Inflammatory macrophage (primary cell): ENCODE data around the gene TENT5C.
"Not testable (repeated sequence)": the region's sequence is repeated elsewhere in the genome, so short reads cannot be mapped to it uniquely, and the experiment has no call there.

Source experiments
- DNase-seq, 2 donors: peaks; one replicate each; pipeline ENCODE4 v3.0.0-alpha.2; 2020 to 2022
- total RNA-seq, 18 experiments: gene quantifications; one replicate each; lab custom pipeline; 2026; ENCODE audit warnings: mixed read lengths in 6 of 18, inconsistent platforms in 2 of 18; lab: John Stamatoyannopoulos, UW

TENT5C gene
- 0.06 to 4.0 (median 0.26) reads per million in 18 experiments for total RNA-seq

DNA sequence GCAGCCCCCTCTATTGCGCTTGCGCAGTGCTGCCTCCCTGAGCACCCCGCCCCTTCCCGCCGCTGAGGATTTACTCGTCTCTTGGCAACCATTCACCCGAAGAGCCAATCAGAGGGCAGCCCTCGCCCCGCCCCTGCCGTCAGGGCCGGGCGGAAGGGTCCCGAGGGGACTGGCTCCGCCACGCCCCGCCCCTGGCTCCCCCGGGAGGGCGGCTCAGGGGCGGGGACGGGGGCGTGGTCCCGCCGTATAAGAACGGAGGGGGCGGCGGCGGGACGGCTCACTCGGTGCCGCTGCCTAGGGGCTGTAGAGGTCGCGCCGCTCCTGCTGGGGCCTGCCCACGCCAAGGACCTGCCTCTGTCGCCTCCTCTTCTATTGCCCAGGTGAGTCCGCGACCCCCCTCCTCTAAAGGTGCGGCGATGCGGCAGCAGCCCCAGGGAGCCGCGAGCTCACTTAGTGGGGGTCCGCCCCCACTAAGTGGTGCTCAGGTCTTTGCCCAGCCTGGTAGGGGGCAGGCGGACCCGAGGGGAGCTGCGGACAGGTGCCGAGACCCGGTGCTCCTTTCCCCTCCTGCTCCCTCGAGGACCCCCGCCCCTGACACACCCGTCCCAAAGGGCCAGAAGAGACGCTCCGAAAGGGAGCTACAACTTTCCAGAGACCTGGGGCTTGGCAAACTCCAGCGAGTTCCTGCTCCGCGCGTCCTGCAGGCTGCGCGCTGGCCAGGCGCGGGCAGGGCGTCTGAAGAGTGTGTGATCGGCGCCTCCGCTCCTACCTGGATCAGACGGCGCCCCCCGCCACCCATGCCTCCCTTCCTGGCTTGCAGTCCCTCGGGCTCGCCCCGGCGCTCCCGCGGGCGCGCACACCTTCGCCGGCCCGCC lies at the start of gene TENT5C:
Gene TENT5C, plus strand, starts transcription at position 275 of the 875 bp plus-strand sequence. CDS start 16,821 bp downstream, outside the sequence.
- DNase-seq = peak; percentile 96 to 98

DNA sequence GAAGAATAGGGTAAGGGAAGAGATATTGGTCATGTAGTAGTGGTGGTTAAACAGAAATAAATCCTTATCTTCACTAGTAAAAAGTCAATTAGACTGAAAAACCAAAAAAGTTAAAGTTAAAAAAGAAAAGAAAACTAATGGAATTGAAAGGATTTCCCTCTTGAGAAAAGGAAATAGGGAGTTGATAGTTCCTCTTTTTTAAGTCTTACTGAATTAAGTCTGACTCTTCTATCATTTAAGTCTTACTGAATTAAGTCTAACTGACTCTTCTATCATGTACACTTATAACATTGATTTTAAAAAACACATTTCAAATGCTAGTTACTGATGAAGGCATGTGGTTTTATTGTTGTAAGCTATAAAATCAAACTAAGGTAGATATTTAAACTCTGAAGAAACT lies 49.5 kb upstream of the TENT5C start:
- no peak for DNase-seq

DNA sequence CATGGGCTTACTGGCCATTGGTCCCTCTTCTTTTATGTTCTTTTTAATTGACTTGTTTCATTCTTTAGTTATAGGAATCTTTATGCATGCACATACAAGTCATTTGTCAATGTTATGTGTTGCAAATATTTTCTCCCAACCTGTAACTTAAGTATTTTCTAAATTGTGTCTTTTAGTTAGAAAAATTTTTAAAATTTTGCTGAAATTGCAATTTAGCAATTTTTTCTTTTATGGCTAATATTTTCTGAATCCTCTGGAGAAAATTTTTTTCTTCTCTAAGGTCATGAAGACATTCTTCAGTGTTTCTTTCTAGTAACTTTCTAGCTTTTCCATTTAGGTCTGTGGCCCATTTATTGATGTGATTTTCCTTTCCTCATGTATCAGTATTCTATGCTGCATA lies 48.9 kb upstream of the TENT5C start:
- no peak for DNase-seq

DNA sequence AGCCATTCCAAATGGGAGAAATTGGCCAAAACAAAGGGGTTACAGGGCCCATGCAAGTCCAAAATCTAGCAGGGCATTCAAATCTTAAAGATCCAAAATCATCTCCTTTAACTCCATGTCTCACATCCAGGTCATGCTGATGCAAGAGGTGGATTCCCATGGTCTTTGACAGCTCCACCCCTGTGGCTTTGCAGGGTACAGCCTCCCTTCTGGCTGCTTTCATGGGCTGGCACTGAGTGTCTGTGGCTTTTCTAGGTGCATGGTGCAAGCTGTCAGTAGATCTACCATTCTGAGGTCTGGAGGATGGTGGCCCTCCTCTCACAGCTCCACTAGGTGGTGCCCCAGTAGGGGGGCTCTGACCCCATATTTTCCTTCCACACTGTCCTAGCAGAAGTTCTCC lies 47.4 kb upstream of the TENT5C start:
- DNase-seq = not testable (repeated sequence)

DNA sequence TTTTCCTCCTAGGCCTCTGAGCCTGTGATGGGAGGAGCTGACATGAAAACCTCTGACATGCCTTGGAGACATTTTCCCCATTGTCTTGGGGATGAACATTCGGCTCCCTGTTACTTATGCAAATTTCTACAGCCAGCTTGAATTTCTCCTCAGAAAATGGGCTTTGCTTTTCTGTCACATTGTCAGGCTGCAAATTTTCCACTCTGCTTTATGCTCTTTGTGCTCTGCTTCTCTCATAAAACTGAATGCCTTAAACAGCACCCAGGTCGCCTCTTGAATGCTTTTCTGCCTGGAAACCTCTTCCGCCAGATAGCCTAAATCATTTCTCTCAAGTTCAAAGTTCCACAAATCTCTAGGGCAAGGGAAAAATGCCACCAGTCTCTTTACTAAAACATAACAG lies 46.7 kb upstream of the TENT5C start:
- no peak for DNase-seq

DNA sequence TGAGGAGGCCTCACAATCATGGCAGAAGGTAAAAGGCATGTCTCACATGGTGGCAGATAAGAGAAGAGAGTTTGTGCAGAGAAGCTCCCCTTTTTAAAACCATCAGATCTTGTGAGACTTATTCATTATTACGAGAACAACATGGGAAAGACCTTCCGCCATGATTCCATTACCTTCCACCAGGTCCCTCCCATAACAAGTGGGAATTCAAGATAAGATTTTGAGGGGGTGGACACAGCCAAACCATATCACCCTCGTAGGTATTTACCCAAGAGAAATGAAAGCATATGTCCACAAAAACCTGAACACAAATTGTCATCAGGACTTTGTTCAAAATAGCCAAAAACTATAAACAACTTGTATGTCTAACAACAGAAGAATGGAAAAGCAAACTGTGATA lies 45.9 kb upstream of the TENT5C start:
- DNase-seq = no peak

DNA sequence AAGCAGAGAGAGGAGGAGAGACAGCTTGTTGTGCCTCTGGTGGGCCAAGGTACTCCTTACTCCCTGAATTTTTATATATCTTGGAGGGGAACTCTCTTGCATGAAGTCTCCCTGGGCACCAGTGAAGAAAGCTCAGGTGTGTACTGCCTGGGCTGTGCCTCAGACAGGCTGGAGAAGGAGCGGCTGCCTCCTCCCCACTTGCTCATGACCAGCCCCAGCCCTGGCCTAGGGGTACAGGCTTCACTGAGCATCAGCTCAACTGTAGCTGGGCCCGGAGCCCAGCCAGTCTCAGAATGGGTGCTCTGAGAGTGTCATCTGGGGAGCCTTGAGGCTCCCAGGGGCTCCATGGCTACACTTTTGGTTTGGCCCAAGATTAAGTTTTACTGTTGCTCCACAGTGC lies 44.8 kb upstream of the TENT5C start:
- DNase-seq = no peak

DNA sequence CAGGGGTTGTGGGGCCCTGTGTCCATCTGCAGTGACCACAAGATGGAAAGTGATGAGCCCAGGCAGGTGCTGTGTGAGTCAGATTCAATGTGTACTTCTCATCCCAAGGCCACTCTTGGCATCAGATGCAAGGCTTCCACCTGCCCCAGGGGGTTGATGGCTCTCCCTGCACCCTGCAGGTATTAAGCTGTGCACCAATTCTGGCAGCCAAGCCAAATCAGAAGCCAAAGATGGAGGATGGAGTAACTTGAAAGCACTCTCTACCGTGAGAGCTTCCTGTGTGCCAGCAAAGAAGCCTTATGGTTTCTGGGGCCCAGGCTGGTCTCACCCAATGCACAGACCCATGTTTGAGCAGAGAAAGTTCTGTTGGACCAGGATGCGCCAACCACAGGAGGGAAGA lies 44.3 kb upstream of the TENT5C start:
- DNase-seq = no peak

DNA sequence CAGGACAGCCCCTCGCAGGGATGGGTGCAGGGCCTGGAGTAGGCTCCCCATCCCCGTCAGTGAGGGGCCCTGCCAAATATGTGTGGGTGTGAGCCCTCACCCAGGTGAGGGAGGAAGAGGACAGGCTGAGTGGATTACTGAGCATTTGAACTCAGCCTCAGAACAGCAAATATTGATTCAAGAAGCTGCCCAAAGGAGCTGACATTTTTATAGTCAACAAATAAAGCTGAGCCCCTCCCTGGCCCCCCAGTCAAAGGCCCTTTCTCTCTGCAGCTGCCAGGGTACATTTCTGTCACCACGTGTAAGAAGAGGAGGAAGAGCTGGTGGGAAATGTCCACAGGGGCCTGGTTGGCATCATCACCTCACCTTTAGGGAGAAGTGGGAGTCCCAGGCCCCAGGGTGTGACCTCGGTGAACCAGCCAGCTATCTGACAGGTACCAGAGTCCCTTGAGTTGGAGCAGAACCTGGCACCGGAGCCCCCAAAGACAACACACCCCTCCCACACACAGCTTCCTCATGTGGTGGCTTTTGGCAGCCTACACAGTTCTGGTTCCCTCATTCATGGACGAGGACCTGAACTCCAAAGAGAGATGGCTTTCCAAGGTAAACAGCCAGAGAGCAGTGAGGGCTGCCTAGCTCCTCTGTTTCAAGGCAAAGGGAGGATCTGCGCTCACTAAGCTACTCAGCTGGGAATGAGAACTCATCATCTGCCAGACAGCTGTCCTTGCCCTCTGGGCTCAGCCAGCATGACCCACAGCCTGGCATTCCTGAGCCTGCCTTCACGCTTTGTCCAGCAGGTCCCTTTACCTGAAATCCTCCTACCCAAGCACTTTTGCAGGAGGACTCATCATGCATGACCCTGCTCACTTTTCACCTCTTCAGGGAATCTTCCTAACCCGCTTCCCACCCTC lies 43.0 kb upstream of the TENT5C start:
- DNase-seq = peak in 1 of 2 donors; percentile 33

DNA sequence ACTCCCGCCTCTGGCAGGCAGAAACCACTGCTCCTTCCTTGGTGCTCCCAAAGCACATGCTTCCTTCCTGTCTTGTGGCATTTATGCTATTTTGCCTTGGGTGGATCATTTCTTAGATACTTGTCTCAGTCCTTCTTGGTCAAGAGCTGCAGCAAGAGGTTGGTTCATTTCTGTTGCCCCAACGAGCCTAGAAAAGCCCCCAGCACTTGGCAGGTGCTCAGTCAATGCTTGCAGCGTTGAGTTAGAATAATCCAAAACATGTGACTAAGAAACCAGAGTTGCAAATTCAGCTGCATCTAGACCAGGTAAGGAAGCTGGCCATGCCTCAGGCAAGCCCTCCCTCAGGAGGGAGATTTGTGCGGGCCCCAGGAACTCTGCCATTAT lies 42.4 kb upstream of the TENT5C start:
- DNase-seq = no peak

DNA sequence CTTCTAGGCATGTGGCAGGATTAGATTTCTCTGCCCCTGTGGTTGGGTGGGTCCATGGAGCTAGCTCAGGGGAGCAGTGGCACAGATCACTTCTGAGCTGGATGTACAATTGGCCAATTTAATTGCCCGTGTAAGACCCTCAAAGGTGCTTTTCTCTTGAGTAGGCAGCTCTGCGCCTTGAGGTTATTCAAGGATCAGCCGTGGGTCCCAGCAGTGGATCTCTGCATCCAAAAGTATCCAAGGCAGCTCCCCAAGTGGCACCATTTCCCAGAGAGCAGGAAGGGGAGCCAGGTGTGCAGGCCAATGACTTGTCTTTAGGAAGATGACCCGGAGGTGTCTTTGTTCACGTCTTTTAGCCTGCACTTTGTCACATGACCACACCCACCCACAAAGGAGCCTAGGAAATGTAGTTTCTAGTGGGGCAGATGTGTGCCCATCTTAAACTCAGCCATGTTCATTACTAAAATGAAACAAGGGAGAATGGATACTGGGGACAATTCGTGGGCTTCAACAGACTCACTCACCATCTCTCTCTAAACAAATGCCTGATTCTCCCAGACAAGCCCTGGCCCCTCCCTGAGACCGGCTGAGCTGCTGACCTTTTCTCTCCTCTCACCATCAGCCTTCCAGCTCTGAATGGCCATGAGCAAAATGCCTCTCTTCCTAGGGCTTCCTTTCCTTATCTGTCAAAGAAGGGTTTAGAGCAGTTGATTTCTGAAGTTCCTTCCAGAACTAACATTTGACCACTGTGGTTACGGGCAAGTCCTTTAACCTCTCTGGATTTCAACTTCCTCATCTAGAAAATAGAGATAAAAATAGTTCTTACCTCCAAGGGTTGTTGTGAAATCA lies 41.4 kb upstream of the TENT5C start:
- peak; percentile 2 to 3 for DNase-seq

DNA sequence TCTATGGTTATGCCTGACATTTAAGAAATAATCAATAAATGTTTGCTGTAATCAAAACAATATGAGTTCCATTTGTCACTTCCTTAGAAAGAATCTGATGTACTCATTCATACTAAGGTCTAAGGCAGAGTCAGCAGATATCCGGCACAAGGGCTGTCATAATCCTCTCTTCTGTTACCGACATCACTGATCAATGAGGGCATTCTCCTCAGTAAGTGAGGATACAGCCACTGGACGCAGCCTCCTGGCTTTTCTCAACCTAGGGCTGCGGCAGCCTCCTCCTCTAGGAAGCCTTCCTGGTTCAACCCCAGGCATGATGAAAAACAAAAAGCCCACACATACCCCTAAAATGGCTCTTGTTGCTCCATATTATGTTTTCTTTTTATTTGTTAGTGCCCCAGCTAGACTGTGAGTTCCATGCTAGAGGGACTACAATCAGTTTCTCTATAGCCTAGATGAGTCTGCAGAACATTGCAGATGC lies 40.7 kb upstream of the TENT5C start:
- no peak for DNase-seq

DNA sequence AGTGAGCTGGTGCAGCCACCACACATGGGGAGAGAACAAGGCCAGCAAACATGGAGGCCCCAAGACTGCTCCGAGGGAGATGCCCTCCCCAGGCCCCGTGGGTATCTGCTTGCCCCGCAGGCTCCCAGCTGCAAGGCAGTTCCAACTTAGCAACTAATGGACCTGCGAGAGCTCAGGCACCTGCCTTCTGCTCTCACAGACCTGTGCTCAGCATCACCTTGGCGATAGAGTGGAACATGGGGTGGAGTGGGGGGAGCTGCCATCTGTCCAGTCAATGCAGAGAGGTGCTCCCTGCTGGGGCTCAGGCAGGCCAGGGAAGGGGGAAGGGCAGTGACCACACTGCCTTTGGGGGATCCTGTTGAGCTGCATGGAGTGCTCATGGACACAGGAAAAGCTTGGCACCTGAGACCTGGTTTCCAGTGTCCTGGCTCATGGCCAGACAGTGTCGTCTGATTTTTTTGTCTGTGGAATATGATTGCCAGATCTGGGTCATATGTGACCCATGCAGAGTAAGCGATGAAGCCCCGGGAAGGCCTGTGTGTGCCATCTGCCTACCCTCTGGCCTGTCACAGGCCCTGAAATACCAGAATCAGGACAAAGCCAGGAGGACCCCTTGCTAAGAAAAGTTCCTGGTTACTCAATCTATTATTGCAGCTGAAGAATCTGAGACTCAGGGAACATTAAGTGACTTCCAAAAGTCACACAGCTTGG lies 39.9 kb upstream of the TENT5C start:
- no peak for DNase-seq

DNA sequence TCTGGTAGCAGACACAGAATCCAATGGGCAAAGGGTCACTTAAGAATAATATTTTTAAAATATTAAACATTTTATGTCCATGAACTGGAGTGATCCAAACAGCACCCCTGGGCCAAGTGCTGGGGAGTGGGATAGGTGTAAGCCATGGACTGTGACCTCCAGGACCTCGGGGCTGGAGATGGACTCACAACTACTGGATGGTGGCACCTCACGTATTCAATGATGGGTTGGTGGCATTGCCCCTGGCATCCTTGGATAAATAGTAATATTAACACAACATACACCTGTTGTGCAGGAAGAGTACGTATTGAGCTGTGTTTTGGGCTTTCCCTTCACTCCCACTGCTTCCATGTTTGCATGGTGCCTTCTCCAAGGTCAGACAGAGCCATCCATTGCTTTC lies 39.3 kb upstream of the TENT5C start:
- DNase-seq = no peak

DNA sequence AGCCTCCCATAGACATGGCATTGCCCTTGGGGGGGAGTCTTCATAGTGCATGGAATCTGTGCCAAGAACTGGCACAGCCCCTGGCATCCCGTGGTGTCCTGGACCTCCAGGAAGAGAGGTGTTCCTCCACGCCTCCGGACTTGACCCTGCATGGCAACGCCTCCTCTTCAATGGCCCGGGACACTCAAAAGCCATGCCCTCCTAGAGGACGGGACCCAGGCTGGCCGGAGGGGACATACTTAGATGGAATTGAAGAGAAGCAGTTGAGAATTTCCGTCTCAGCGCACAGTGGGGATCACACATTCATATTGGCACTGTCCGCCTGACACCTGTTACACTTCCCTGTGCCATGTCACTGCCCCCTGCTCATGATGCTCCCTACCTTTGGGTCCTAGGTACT lies 38.4 kb upstream of the TENT5C start:
- DNase-seq = no peak

DNA sequence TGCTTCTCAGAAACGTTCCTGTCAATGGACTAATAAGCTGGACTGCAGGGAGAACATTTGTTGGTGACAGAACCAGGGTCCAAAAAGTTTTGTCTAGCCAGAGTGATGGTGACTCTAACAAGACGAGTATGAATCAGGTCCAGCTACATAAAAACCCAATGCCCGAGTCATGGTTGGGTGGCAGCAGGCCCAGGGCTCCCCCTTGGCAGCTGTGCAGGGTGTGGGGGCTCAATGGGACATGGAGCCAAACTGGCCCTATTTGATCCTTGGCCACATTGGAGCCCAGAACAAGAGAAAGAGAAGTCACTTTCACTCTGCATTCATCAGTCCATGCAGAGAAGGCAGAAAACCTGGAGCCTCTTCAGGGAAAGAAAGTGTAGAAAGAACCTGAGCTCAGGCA lies 37.9 kb upstream of the TENT5C start:
- DNase-seq = no peak

DNA sequence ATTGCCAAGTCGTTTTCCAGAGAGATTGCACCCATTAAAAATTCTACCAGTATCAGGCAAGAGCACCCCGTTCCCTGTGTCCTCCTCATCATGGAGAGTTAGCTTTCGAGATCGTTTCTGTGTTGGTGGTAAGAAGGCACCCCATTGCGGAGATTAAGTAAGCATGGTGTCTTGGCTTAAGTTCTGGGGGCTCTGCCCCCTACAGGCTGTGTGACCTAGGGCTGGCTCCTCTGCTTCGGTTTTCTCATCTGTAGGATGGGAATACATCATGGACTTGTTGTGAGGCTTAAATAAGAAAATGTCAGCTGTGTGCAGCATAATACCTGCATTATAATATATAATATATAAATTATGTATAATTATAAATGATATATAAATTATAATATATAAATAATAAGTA lies 36.8 kb upstream of the TENT5C start:
- DNase-seq = no peak

DNA sequence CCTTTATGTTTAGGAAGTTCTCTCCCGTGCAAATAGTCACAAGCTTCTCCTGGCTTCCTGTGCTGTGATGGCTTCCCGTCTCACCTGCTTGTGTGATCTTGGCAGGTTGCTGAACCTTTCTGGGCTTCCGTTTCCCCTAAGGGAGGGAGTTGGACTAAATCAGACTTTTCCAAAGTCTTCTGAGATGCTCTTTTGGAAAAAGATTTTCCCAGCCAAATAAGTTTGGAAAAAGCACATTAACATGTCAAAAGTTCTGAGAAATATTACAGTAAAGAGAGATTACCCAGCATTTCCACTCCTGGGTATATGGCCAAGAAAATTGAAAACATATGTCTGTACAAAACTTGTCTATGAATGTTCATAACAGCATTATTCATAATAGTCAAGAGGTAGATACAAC lies 36.0 kb upstream of the TENT5C start:
- DNase-seq = no peak

DNA sequence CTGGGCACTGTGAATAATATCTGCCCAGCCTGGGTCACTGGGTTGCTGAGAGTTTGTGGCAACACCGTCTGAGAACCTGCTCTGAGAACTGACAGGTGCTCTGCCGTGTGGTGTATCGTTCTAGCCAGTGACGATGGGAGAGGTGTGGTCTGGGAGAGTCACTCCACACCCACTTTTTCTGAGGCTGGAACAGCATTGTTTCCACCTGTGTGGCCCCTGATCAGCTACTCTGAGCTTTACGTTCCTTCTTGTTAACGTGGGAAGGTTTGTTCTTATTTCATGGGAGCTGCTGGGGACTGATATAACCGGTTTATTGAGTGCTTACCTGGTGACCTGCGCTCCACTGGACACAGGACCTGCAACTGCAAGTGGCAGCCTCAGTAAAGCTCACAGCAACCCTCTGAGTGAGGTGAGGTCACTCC lies 34.8 kb upstream of the TENT5C start:
- no peak for DNase-seq

DNA sequence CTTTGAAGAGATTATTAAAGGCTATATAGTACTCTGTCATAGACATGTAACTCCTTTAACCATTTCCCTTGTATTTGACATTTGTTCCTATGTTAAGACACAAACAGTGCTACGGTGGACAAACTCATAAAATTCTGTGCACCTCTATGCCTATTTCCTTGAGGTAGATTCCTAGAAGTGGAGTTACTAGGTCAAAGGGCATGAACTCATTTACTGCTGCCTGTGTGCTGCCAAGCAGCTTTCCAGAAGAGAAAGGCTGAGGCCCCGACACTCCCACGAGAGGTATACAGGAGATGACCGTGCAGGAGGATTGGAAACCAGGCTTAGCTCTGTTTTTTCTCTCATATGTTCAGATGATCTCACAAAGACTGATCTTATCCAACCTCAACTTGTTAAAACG lies 34.4 kb upstream of the TENT5C start:
- DNase-seq = no peak

DNA sequence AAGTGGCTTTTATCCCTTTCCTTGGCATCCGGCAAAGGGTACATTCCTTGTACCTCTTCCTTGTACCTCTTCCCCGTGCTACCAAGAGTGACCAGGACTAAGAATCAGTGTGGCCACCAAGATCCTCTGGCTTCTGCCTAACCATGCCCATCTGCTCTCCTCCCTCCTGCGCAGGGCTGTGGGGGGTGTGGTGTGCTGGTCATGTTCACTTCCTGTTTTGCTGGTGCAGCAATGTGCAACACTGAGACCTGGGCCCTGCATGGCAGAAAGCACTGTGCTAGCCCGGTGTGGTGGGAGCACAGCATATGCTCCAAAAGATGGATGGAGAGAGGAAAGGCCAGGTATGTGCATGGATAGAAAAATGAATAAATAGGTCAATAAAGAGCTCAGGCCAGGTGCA lies 33.3 kb upstream of the TENT5C start:
- peak; percentile 30 to 56 for DNase-seq
